ENCODE measurements around the gene PIK3AP1.
"Not testable (repeated sequence)": the region's sequence is repeated elsewhere in the genome, so short reads cannot be mapped to it uniquely, and the experiment has no call there.

The PIK3AP1 gene

GRCh38 chr10:96712662-96713271 lies 7.5 kb downstream of the PIK3AP1 start:
- no peak overlapping the region for H3K27ac Mint-ChIP-seq
- no peaks in the 10 kb centered on the region for H3K9me3 Mint-ChIP-seq
- H3K4me1 Mint-ChIP-seq: peaks cover 44% of the 10 kb centered on the region
- no peak for ATAC-seq (ENCODE audit: low read depth)
- DNase-seq (ENCODE audit: low spot score in 2 of 2): no peak
- no peak overlapping the region for H3K4me3 Mint-ChIP-seq
- H3K27me3 Mint-ChIP-seq: no peaks in the 10 kb centered on the region
- H3K36me3 Mint-ChIP-seq: peaks cover 12% of the 10 kb centered on the region

GRCh38 chr10:96711048-96711728 lies 9.1 kb downstream of the PIK3AP1 start:
- Mint-ChIP-seq H3K27me3 (no peaks in the 10 kb centered on the region), H3K27ac (peak overlapping the region; percentile 85), H3K4me3 (peak overlapping the region; percentile 49), H3K9me3 (no peaks in the 10 kb centered on the region), H3K4me1 (peaks cover 41% of the 10 kb centered on the region), H3K36me3 (peaks cover 10% of the 10 kb centered on the region)
- no peak for DNase-seq (ENCODE audit: low spot score in 2 of 2)
- no peak for ATAC-seq (ENCODE audit: low read depth)

- Mint-ChIP-seq H3K4me3 (no peak overlapping the region), H3K27ac (peak overlapping the region; percentile 97), H3K36me3 (peaks cover 10% of the 10 kb centered on the region), H3K27me3 (no peaks in the 10 kb centered on the region), H3K4me1 (peaks cover 49% of the 10 kb centered on the region), H3K9me3 (no peaks in the 10 kb centered on the region)
- no peak for DNase-seq (ENCODE audit: low spot score in 2 of 2)
- no peak for ATAC-seq (ENCODE audit: low read depth)
These were observed 10.8 kb downstream of the PIK3AP1 start for GRCh38 chr10:96709525-96709924.

GRCh38 chr10:96708996-96709395 lies 11.3 kb downstream of the PIK3AP1 start:
- Mint-ChIP-seq H3K9me3 (no peaks in the 10 kb centered on the region), H3K27me3 (no peaks in the 10 kb centered on the region), H3K4me3 (no peak overlapping the region), H3K4me1 (peaks cover 51% of the 10 kb centered on the region), H3K36me3 (peaks cover 10% of the 10 kb centered on the region), H3K27ac (peak overlapping the region; percentile 97)
- DNase-seq (ENCODE audit: low spot score in 2 of 2) (no peak), ATAC-seq (ENCODE audit: low read depth) (no peak)

GRCh38 chr10:96708456-96708855 lies 11.9 kb downstream of the PIK3AP1 start:
- Mint-ChIP-seq H3K27ac (peak overlapping the region; percentile 97), H3K9me3 (no peaks in the 10 kb centered on the region), H3K4me3 (peak overlapping the region; percentile 80), H3K27me3 (no peaks in the 10 kb centered on the region), H3K36me3 (peaks cover 10% of the 10 kb centered on the region), H3K4me1 (peaks cover 55% of the 10 kb centered on the region)
- DNase-seq (ENCODE audit: low spot score in 2 of 2) (peak in 1 of 2 donors; percentile 33), ATAC-seq (ENCODE audit: low read depth) (peak; percentile 89)

- Mint-ChIP-seq H3K4me1 (peaks cover 58% of the 10 kb centered on the region), H3K9me3 (no peaks in the 10 kb centered on the region)
- ATAC-seq (ENCODE audit: low read depth): no peak
These were observed 13.9 kb downstream of the PIK3AP1 start for GRCh38 chr10:96706331-96706853.

GRCh38 chr10:96705134-96705533 lies 15.2 kb downstream of the PIK3AP1 start:
- Mint-ChIP-seq H3K9me3 (no peaks in the 10 kb centered on the region), H3K27ac (peak overlapping the region; percentile 85), H3K4me1 (peaks cover 62% of the 10 kb centered on the region), H3K27me3 (no peaks in the 10 kb centered on the region), H3K36me3 (peaks cover 4% of the 10 kb centered on the region), H3K4me3 (peak overlapping the region; percentile 54)
- no peak for ATAC-seq (ENCODE audit: low read depth)
- no peak for DNase-seq (ENCODE audit: low spot score in 2 of 2)

More at GRCh38 chr10:96706331-96706853, 13.9 kb downstream of the PIK3AP1 start:
- Mint-ChIP-seq H3K27ac (peak overlapping the region; percentile 81), H3K27me3 (no peaks in the 10 kb centered on the region), H3K4me3 (peak overlapping the region; percentile 52), H3K36me3 (peaks cover 8% of the 10 kb centered on the region)
- DNase-seq (ENCODE audit: low spot score in 2 of 2): no peak

- peak overlapping the region; percentile 29 for H3K4me3 Mint-ChIP-seq
- ATAC-seq (ENCODE audit: low read depth) (no peak), DNase-seq (ENCODE audit: low spot score in 2 of 2) (no peak)
- H3K36me3 Mint-ChIP-seq: peaks cover 4% of the 10 kb centered on the region
- peaks cover 60% of the 10 kb centered on the region for H3K4me1 Mint-ChIP-seq
- H3K27me3 Mint-ChIP-seq: no peaks in the 10 kb centered on the region
- peak overlapping the region; percentile 85 for H3K27ac Mint-ChIP-seq
- H3K9me3 Mint-ChIP-seq: no peaks in the 10 kb centered on the region
These were observed 15.8 kb downstream of the PIK3AP1 start for GRCh38 chr10:96704563-96704962.

DNA sequence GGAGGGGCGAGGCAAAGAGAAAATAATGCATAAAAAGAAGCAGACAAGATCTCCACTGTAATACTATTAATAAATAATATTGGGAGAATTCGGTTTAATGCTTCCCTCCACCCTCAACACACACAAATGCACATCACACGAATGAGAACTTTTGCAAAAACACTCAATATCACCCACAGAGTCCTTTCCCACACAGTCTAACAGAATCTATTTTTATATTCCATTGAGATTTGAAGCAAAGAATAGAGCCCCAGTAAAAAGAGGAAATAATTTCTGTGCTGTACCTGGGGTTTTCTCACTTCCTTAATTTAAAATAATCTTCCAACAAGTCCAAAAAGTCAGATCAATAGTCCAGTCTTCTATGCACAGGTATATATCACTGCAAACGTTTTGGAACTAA lies 17.0 kb downstream of the PIK3AP1 start:
- Mint-ChIP-seq H3K4me1 (peaks cover 55% of the 10 kb centered on the region), H3K27ac (peak overlapping the region; percentile 85), H3K36me3 (peaks cover 2% of the 10 kb centered on the region), H3K27me3 (no peaks in the 10 kb centered on the region), H3K4me3 (peak overlapping the region; percentile 74), H3K9me3 (no peaks in the 10 kb centered on the region)
- DNase-seq (ENCODE audit: low spot score in 2 of 2) (no peak), ATAC-seq (ENCODE audit: low read depth) (peak; percentile 45)

- peak overlapping the region; percentile 98 for H3K27ac Mint-ChIP-seq
- no peaks in the 10 kb centered on the region for H3K27me3 Mint-ChIP-seq
- H3K9me3 Mint-ChIP-seq: no peaks in the 10 kb centered on the region
- DNase-seq (ENCODE audit: low spot score in 2 of 2): no peak
- ATAC-seq (ENCODE audit: low read depth): no peak
- peak overlapping the region; percentile 97 for H3K4me3 Mint-ChIP-seq
- peaks cover 61% of the 10 kb centered on the region for H3K4me1 Mint-ChIP-seq
- peaks cover 8% of the 10 kb centered on the region for H3K36me3 Mint-ChIP-seq
These were observed 19.0 kb downstream of the PIK3AP1 start for GRCh38 chr10:96701265-96701664.

- ATAC-seq (ENCODE audit: low read depth): peak; percentile 92
- H3K4me3 Mint-ChIP-seq: peak overlapping the region; percentile 97
- H3K27ac Mint-ChIP-seq: peak overlapping the region; percentile 98
These were observed 19.8 kb downstream of the PIK3AP1 start for GRCh38 chr10:96700374-96701099.

DNA sequence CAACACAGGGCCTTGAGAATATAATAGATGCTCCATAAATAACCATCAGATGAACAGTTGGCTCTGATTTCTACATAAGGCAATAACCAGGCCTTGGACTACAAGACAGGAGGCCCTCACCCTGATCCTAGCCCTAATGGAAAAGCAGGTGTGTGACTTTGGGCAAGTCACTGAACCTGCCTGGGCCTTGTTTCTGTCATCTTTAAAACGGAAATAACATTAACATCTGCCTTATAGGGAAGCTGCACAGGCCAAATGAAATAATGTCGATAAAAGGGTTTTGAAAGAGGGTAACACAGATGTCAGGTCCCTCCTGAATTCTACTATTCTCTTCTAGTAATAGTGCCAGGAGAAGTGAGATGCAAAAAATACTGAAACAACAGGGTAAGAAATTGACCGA lies 20.7 kb downstream of the PIK3AP1 start:
- Mint-ChIP-seq H3K36me3 (peaks cover 8% of the 10 kb centered on the region), H3K27me3 (no peaks in the 10 kb centered on the region), H3K27ac (peak overlapping the region; percentile 98), H3K9me3 (no peaks in the 10 kb centered on the region), H3K4me3 (peak overlapping the region; percentile 97), H3K4me1 (peaks cover 60% of the 10 kb centered on the region)
- no peak for DNase-seq (ENCODE audit: low spot score in 2 of 2)
- ATAC-seq (ENCODE audit: low read depth): no peak

More at GRCh38 chr10:96700374-96701099, 19.8 kb downstream of the PIK3AP1 start:
- Mint-ChIP-seq H3K27me3 (no peaks in the 10 kb centered on the region), H3K36me3 (peaks cover 8% of the 10 kb centered on the region), H3K4me1 (peaks cover 64% of the 10 kb centered on the region), H3K9me3 (no peaks in the 10 kb centered on the region)
- DNase-seq (ENCODE audit: low spot score in 2 of 2): peak; percentile 69 to 83

- not testable (repeated sequence) for ATAC-seq (ENCODE audit: low read depth); H3K9me3 Mint-ChIP-seq; H3K27me3 Mint-ChIP-seq; DNase-seq (ENCODE audit: low spot score in 2 of 2)
- Mint-ChIP-seq H3K4me3 (peak overlapping the region; percentile 90), H3K27ac (peak overlapping the region; percentile 86), H3K4me1 (peaks cover 53% of the 10 kb centered on the region), H3K36me3 (peaks cover 11% of the 10 kb centered on the region)
These were observed 22.0 kb downstream of the PIK3AP1 start for GRCh38 chr10:96698305-96698704.

GRCh38 chr10:96697438-96697837 lies 22.9 kb downstream of the PIK3AP1 start:
- DNase-seq (ENCODE audit: low spot score in 2 of 2) (no peak), ATAC-seq (ENCODE audit: low read depth) (no peak)
- Mint-ChIP-seq H3K9me3 (no peaks in the 10 kb centered on the region), H3K27ac (peak overlapping the region; percentile 86), H3K4me3 (peak overlapping the region; percentile 72), H3K27me3 (no peaks in the 10 kb centered on the region), H3K36me3 (peaks cover 16% of the 10 kb centered on the region), H3K4me1 (peaks cover 58% of the 10 kb centered on the region)
